Sigmoid colon (tissue), 7 donors: ENCODE measurements around the gene CPE. TPM values are rescaled to one million over a fixed set of nuclear protein-coding genes. Genes with fewer than 3 reads are reported as not detected.
"Not testable (repeated sequence)": the region's sequence is repeated elsewhere in the genome, so short reads cannot be mapped to it uniquely, and the experiment has no call there.

ENCODE experiments used
- DNase-seq: peaks from one replicate; pipeline ENCODE4 v3.0.0-alpha.2; 2019
- H3K27ac ChIP-seq, 4 donors: fragments of 200-600 bp; sonication (generic); one replicate each; pipeline ENCODE4 v1.5.1; 2016 to 2019; ENCODE audit warnings: mild to moderate bottlenecking in 1 of 4
- H3K27me3 ChIP-seq, 3 donors: fragments of 200-600 bp; sonication (generic); one replicate each; pipeline ENCODE4 v1.5.1; 2019; ENCODE audit warnings: mild to moderate bottlenecking in 1 of 3
- H3K36me3 ChIP-seq, 4 donors: fragments of 200-600 bp; sonication (generic); one replicate each; pipeline ENCODE4 v1.5.1; 2016 to 2019
- H3K4me1 ChIP-seq, 4 donors: fragments of 200-600 bp; sonication (generic); one replicate each; pipeline ENCODE4 v1.5.1; 2017 to 2019
- H3K4me3 ChIP-seq, 4 donors: fragments of 200-600 bp; sonication (generic); one replicate each; pipeline ENCODE4 v1.5.1; 2017 to 2019; ENCODE audit warnings: mild to moderate bottlenecking in 2 of 4, moderate library complexity in 1 of 4
- H3K9me3 ChIP-seq, 4 donors: fragments of 200-600 bp in 3 of 4; sonication (generic) in 3 of 4; one replicate each; pipeline versions ENCODE4 v1.5.1 to v1.6.1; 2013 to 2019
- CTCF ChIP-seq, 4 experiments: fragments of 450-650 bp in 3 of 4; fragments of 200-600 bp in 1 of 4; IDR thresholded peaks; one replicate each; pipeline ENCODE4 v1.5.1; 2016 to 2019; ENCODE audit warnings: antibody characterized with exemption in 4 of 4, mild to moderate bottlenecking in 3 of 4, moderate library complexity in 2 of 4
- EP300 ChIP-seq, 4 donors: sonication (generic); formaldehyde crosslinking; IDR thresholded peaks; one replicate each; pipeline ENCODE4 v1.6.1; 2017; ENCODE audit warnings: antibody characterized with exemption in 4 of 4
- POLR2A ChIP-seq, 2 donors: fragments of 450-650 bp; IDR thresholded peaks; one replicate each; pipeline ENCODE4 v1.6.1; 2016; ENCODE audit warnings: antibody characterized with exemption in 2 of 2, mild to moderate bottlenecking in 2 of 2, moderate library complexity in 2 of 2
- POLR2AphosphoS5 ChIP-seq, 4 donors: sonication (generic); formaldehyde crosslinking; IDR thresholded peaks; one replicate each; pipeline ENCODE4 v1.6.1; 2017; ENCODE audit warnings: antibody characterized with exemption in 4 of 4
- WGBS, 2 donors: extraction: QIAGEN DNeasy Blood & Tissue Kit; methylation state at CpG; one replicate each; pipeline ENCODE4 v1.1.7; 2013; 5-methylcytosine and 5-hydroxymethylcytosine counted together
- intact Hi-C: fragments of 100-400 bp; cut with DNase I; formaldehyde crosslinking; loops from one replicate; pipeline ENCODE4 v1.15.1; 2023
- polyA plus RNA-seq, 3 donors: library from polyadenylated mRNA; stranded (reverse); fragments of 200-250 nt; gene quantifications; one replicate each; pipeline ENCODE4 v1.2.3, GENCODE V29; 2013
- total RNA-seq, 4 donors: library from RNA; depleted of rRNA; stranded (reverse); fragments of >200 nt; gene quantifications; one replicate each; pipeline ENCODE4 v1.1.0, GENCODE V29; 2016
- donor health status: healthy with polysubstance abuse.
- donor health status: Bipolar disorder and iron deficiency.
- donor health status: healthy.

CPE gene
- total and polyA plus RNA-seq, 7 donors: 5.4 to 64.5 (median 31.8) TPM

- 83 to 93% methylated on average over 1 of the region's 1 CpG for WGBS, 2 donors
- H3K36me3 ChIP-seq: no peaks in the 10 kb centered on the region
- no peaks in the 10 kb centered on the region for H3K9me3 ChIP-seq
- no peaks in the 10 kb centered on the region for H3K27me3 ChIP-seq
- H3K4me3 ChIP-seq: no peak overlapping the region
- intact Hi-C loops: no loop called here
- H3K4me1 ChIP-seq: peaks cover 0 to 17% (median 14%) of the 10 kb centered on the region in 4 donors
- H3K27ac ChIP-seq: no peak overlapping the region
- no peak for DNase-seq
- no peak for TF ChIP-seq POLR2AphosphoS5 (IDR thresholded peaks at IDR 0.05)
- no peak for TF ChIP-seq EP300 (IDR thresholded peaks at IDR 0.05)
- no peak for TF ChIP-seq POLR2A (IDR thresholded peaks at IDR 0.05)
- TF ChIP-seq CTCF (IDR thresholded peaks at IDR 0.05): no peak
Measured at GRCh38 chr4:165443276-165443675, 64.5 kb downstream of the CPE start.

- H3K4me3 ChIP-seq: no peak overlapping the region
Measured at GRCh38 chr4:165448700-165449099, 69.9 kb downstream of the CPE start.

GRCh38 chr4:165449333-165449732 is 70.5 kb downstream of the CPE start:
- no peaks in the 10 kb centered on the region for H3K9me3 ChIP-seq
- H3K36me3 ChIP-seq: no peaks in the 10 kb centered on the region
- intact Hi-C loops: no loop called here
- H3K27me3 ChIP-seq: no peaks in the 10 kb centered on the region
- no peaks in the 10 kb centered on the region for H3K4me1 ChIP-seq
- H3K4me3 ChIP-seq: no peak overlapping the region
- DNase-seq: no peak
- WGBS, 2 donors: 80 to 88% methylated on average over 6 of the region's 6 CpGs
- no peak for TF ChIP-seq EP300 (IDR thresholded peaks at IDR 0.05)
- TF ChIP-seq CTCF (IDR thresholded peaks at IDR 0.05): no peak
- no peak for TF ChIP-seq POLR2AphosphoS5 (IDR thresholded peaks at IDR 0.05)
- no peak for TF ChIP-seq POLR2A (IDR thresholded peaks at IDR 0.05)
- H3K27ac ChIP-seq: no peak overlapping the region

More at GRCh38 chr4:165448700-165449099, 69.9 kb downstream of the CPE start:
- Histone ChIP-seq H3K9me3 (no peaks in the 10 kb centered on the region), H3K36me3 (no peaks in the 10 kb centered on the region), H3K27me3 (no peaks in the 10 kb centered on the region), H3K27ac (no peak overlapping the region), H3K4me1 (no peaks in the 10 kb centered on the region)
- DNase-seq: no peak
- 93 to 95% methylated on average over 4 of the region's 4 CpGs for WGBS, 2 donors
- TF ChIP-seq EP300 (IDR thresholded peaks at IDR 0.05) (no peak), POLR2A (IDR thresholded peaks at IDR 0.05) (no peak), POLR2AphosphoS5 (IDR thresholded peaks at IDR 0.05) (no peak), CTCF (IDR thresholded peaks at IDR 0.05) (no peak)
- intact Hi-C loops: no loop called here

GRCh38 chr4:165450871-165451270 is 72.1 kb downstream of the CPE start:
- intact Hi-C loops: no loop called here
- TF ChIP-seq POLR2AphosphoS5 (IDR thresholded peaks at IDR 0.05): no peak

GRCh38 chr4:165453140-165453539 is 74.3 kb downstream of the CPE start:
- 89 to 92% methylated on average over 5 of the region's 5 CpGs for WGBS, 2 donors
- H3K27me3 ChIP-seq, H3K4me3 ChIP-seq, H3K9me3 ChIP-seq, H3K4me1 ChIP-seq, H3K36me3 ChIP-seq, DNase-seq, intact Hi-C loops, H3K27ac ChIP-seq: not testable (repeated sequence)

More at GRCh38 chr4:165450871-165451270, 72.1 kb downstream of the CPE start:
- H3K36me3 ChIP-seq: no peaks in the 10 kb centered on the region
- H3K27ac ChIP-seq: no peak overlapping the region
- DNase-seq: no peak
- no peaks in the 10 kb centered on the region for H3K9me3 ChIP-seq
- WGBS, 2 donors: 94 to 95% methylated on average over 5 of the region's 5 CpGs
- no peak overlapping the region for H3K4me3 ChIP-seq
- H3K27me3 ChIP-seq: no peaks in the 10 kb centered on the region
- H3K4me1 ChIP-seq: no peaks in the 10 kb centered on the region

- 43 to 68% methylated on average over 2 of the region's 2 CpGs for WGBS, 2 donors
Measured at GRCh38 chr4:165454426-165454825, 75.6 kb downstream of the CPE start.

More at GRCh38 chr4:165454426-165454825, 75.6 kb downstream of the CPE start:
- Histone ChIP-seq H3K27me3 (no peaks in the 10 kb centered on the region), H3K9me3 (no peaks in the 10 kb centered on the region), H3K27ac (no peak overlapping the region), H3K4me3 (no peak overlapping the region), H3K36me3 (no peaks in the 10 kb centered on the region), H3K4me1 (peaks cover 0 to 5% (median 0%) of the 10 kb centered on the region in 4 donors)
- no peak for DNase-seq
- TF ChIP-seq POLR2A (IDR thresholded peaks at IDR 0.05) (no peak), EP300 (IDR thresholded peaks at IDR 0.05) (no peak), CTCF (IDR thresholded peaks at IDR 0.05) (no peak), POLR2AphosphoS5 (IDR thresholded peaks at IDR 0.05) (no peak)
- intact Hi-C loops: no loop called here
